HEK293 (cell line): Measurements from ENCODE around the gene PHF19.

Source experiments
- CTCF ChIA-PET: fragments of 350-600 bp; formaldehyde crosslinking; extraction: SDS; loops from one replicate; lab custom pipeline; 2021; ENCODE audit warnings: antibody characterized with exemption; lab: Yijun Ruan, JAX
- POLR2A ChIA-PET: fragments of 300-600 bp; formaldehyde crosslinking; extraction: SDS; loops from one replicate; lab custom pipeline; 2020; ENCODE audit warnings: antibody characterized with exemption, inconsistent platforms; lab: Yijun Ruan, JAX
- H3K27ac ChIP-seq: fragments of 200-500 bp; sonication (Bioruptor generic); 2 replicates; pipeline ENCODE4 v1.5.1; 2014; ENCODE audit warnings: low read depth, low read length, control low read depth, inconsistent platforms; ENCODE audit errors: extremely low read depth
- H3K36me3 ChIP-seq, 2 experiments: fragments of 200-500 bp in 1 of 2; sonication (Bioruptor generic) in 1 of 2; 1 replicate in 1 of 2; 2 replicates in 1 of 2; pipeline ENCODE4 v1.5.1; 2014 to 2017; ENCODE audit warnings: inconsistent platforms in 2 of 2, low read length in 2 of 2; ENCODE audit not compliant: control insufficient read depth in 2 of 2, insufficient read depth in 1 of 2
- H3K4me1 ChIP-seq: fragments of 200-500 bp; sonication (Bioruptor generic); 2 replicates; pipeline ENCODE4 v1.5.1; 2014; ENCODE audit warnings: mild to moderate bottlenecking, low read length, inconsistent platforms; ENCODE audit not compliant: control insufficient read depth, insufficient read depth
- H3K4me3 ChIP-seq: 2 replicates; pipeline ENCODE4 v1.5.1; 2011; ENCODE audit warnings: low read depth, mild to moderate bottlenecking, control low read depth, low read length, moderate library complexity
- H3K9me3 ChIP-seq: fragments of 200-500 bp; sonication (Bioruptor generic); 2 replicates; pipeline ENCODE4 v1.5.1; 2014; ENCODE audit warnings: low read depth, low read length, inconsistent platforms; ENCODE audit not compliant: control insufficient read depth, insufficient read depth
- BCL11A ChIP-seq: fragments of 450-650 bp; formaldehyde crosslinking; IDR thresholded peaks from 2 replicates; pipeline ENCODE4 v1.5.1; 2016; ENCODE audit warnings: low read depth, missing biosample characterization, missing genetic modification characterization
- TRIM28 ChIP-seq: IDR thresholded peaks from 2 replicates; pipeline ENCODE4 v1.6.1; 2011; ENCODE audit warnings: low read length, control low read depth, borderline replicate concordance
- ZNF112 ChIP-seq: fragments of 450-650 bp; formaldehyde crosslinking; IDR thresholded peaks from 2 replicates; pipeline ENCODE4 v1.5.0; 2017; ENCODE audit warnings: missing biosample characterization, missing genetic modification characterization
- ZNF19 ChIP-seq: fragments of 450-650 bp; formaldehyde crosslinking; IDR thresholded peaks from 2 replicates; pipeline ENCODE4; 2016; ENCODE audit warnings: missing biosample characterization, missing genetic modification characterization, low read depth
- ZNF223 ChIP-seq: fragments of 450-650 bp; formaldehyde crosslinking; IDR thresholded peaks from 2 replicates; pipeline ENCODE4 v1.5.1; 2016; ENCODE audit warnings: missing biosample characterization, missing genetic modification characterization
- ZNF239 ChIP-seq: fragments of 450-650 bp; formaldehyde crosslinking; IDR thresholded peaks from 2 replicates; pipeline ENCODE4 v1.5.1; 2016; ENCODE audit warnings: missing biosample characterization, missing genetic modification characterization
- ZNF248 ChIP-seq: fragments of 450-650 bp; formaldehyde crosslinking; IDR thresholded peaks from 2 replicates; pipeline ENCODE4 v1.5.1; 2017; ENCODE audit warnings: missing biosample characterization, missing genetic modification characterization
- ZNF26 ChIP-seq: fragments of 450-650 bp; formaldehyde crosslinking; IDR thresholded peaks from 2 replicates; pipeline ENCODE4 v1.5.1; 2016; ENCODE audit warnings: missing biosample characterization, missing genetic modification characterization
- ZNF391 ChIP-seq: fragments of 450-650 bp; formaldehyde crosslinking; IDR thresholded peaks from 2 replicates; pipeline ENCODE4 v1.5.1; 2016; ENCODE audit warnings: low read depth, missing biosample characterization, missing genetic modification characterization, borderline replicate concordance
- ZNF501 ChIP-seq: fragments of 450-650 bp; formaldehyde crosslinking; IDR thresholded peaks from 2 replicates; pipeline ENCODE4 v1.5.1; 2016; ENCODE audit warnings: missing biosample characterization, missing genetic modification characterization
- ZNF555 ChIP-seq: fragments of 450-650 bp; formaldehyde crosslinking; conservative IDR thresholded peaks from 2 replicates; pipeline ENCODE4 v1.5.1; 2017; ENCODE audit warnings: missing biosample characterization, mild to moderate bottlenecking, missing genetic modification characterization, inconsistent platforms
- TF ChIP-seq, protein P1 (sequence below): fragments of 450-650 bp; formaldehyde crosslinking; IDR thresholded peaks from 2 replicates; pipeline ENCODE4 v1.5.1; 2016; ENCODE audit warnings: missing biosample characterization, missing genetic modification characterization
- TF ChIP-seq, protein P2 (sequence below): fragments of 450-650 bp; formaldehyde crosslinking; IDR thresholded peaks from 2 replicates; pipeline ENCODE4 v1.5.1; 2017; ENCODE audit warnings: missing biosample characterization, missing genetic modification characterization

Gene PHF19

GRCh38 chr9:120898396-120898795 lies 21.4 kb upstream of the PHF19 start (continued):
- TF ChIP-seq, protein P1, sequence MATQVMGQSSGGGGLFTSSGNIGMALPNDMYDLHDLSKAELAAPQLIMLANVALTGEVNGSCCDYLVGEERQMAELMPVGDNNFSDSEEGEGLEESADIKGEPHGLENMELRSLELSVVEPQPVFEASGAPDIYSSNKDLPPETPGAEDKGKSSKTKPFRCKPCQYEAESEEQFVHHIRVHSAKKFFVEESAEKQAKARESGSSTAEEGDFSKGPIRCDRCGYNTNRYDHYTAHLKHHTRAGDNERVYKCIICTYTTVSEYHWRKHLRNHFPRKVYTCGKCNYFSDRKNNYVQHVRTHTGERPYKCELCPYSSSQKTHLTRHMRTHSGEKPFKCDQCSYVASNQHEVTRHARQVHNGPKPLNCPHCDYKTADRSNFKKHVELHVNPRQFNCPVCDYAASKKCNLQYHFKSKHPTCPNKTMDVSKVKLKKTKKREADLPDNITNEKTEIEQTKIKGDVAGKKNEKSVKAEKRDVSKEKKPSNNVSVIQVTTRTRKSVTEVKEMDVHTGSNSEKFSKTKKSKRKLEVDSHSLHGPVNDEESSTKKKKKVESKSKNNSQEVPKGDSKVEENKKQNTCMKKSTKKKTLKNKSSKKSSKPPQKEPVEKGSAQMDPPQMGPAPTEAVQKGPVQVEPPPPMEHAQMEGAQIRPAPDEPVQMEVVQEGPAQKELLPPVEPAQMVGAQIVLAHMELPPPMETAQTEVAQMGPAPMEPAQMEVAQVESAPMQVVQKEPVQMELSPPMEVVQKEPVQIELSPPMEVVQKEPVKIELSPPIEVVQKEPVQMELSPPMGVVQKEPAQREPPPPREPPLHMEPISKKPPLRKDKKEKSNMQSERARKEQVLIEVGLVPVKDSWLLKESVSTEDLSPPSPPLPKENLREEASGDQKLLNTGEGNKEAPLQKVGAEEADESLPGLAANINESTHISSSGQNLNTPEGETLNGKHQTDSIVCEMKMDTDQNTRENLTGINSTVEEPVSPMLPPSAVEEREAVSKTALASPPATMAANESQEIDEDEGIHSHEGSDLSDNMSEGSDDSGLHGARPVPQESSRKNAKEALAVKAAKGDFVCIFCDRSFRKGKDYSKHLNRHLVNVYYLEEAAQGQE (tag by site-specific recombination): no peak
- TF ChIP-seq ZNF239 (tag by site-specific recombination): no peak
- no peak for TF ChIP-seq ZNF501
- TF ChIP-seq ZNF391: no peak

DNA sequence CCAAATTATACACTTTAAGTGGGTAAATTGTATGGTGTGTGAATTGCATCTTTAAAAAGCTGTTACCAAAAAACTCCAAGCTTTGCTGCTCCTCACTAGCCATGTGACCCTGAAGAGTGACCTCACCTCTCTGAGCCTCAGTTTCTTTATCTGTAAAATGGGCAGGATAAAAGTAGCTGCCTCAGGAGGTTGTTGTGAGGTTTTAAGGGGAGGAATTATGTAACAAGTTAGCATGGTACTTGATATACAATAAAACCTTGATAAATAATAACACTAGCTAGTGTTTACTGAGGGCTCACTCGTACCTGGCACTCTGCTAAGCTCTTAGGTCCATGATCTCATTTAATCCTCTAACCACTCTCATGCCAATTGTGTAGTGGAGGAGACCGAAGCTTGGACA lies 19.0 kb upstream of the PHF19 start:
- H3K9me3 ChIP-seq: no peaks in the 10 kb centered on the region
- POLR2A ChIA-PET: no interaction called here
- CTCF ChIA-PET: interaction anchor here (1.4 to 2.6 kb wide), 3 partner anchors 41 to 140 kb away, joined by 5 to 7 read pairs (median 6); no protein-coding TSS in a partner anchor
- H3K27ac ChIP-seq: no peak overlapping the region
- TF ChIP-seq ZNF19 (tag by site-specific recombination) (no peak), ZNF112 (tag by site-specific recombination) (no peak), ZNF391 (no peak), TRIM28 (no peak), ZNF555 (tag by site-specific recombination) (no peak), ZNF26 (no peak), ZNF248 (tag by site-specific recombination) (no peak), BCL11A (tag by site-specific recombination) (no peak)
- TF ChIP-seq, protein P2, sequence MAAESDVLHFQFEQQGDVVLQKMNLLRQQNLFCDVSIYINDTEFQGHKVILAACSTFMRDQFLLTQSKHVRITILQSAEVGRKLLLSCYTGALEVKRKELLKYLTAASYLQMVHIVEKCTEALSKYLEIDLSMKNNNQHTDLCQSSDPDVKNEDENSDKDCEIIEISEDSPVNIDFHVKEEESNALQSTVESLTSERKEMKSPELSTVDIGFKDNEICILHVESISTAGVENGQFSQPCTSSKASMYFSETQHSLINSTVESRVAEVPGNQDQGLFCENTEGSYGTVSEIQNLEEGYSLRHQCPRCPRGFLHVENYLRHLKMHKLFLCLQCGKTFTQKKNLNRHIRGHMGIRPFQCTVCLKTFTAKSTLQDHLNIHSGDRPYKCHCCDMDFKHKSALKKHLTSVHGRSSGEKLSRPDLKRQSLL: no peak
- H3K4me1 ChIP-seq: no peaks in the 10 kb centered on the region
- H3K36me3 ChIP-seq: no peaks in the 10 kb centered on the region
- H3K4me3 ChIP-seq: no peak overlapping the region

- H3K4me3 ChIP-seq: no peak overlapping the region
- no peaks in the 10 kb centered on the region for H3K4me1 ChIP-seq
- POLR2A ChIA-PET: no interaction called here
Observed at GRCh38 chr9:120894321-120895148, 17.5 kb upstream of the PHF19 start.

More at GRCh38 chr9:120894321-120895148, 17.5 kb upstream of the PHF19 start:
- CTCF ChIA-PET: interaction anchor here (1.4 kb wide), 1 partner anchor 138 kb away, joined by 6 read pairs; no protein-coding TSS in a partner anchor
- no peak for TF ChIP-seq ZNF223 (tag by site-specific recombination)
- Histone ChIP-seq H3K36me3 (no peaks in the 10 kb centered on the region), H3K27ac (no peak overlapping the region), H3K9me3 (no peaks in the 10 kb centered on the region)
